Activated B cell treated with CpG ODN at 0.5 μM for 24 hours (primary cell): ENCODE results near the gene MYO9B. TPM values are rescaled to one million over a fixed set of nuclear protein-coding genes. Genes with fewer than 3 reads are reported as not detected.

Source experiments
- ATAC-seq: fragments of 200-7000 bp; cut with Tn5 transposase; one replicate; pipeline ENCODE4 v1.10.0; 2021; ENCODE audit warnings: low read depth, mild to moderate bottlenecking, moderate library complexity
- CTCF ChIA-PET: fragments of 350-600 bp; sonication (Branson Sonifier 250); formaldehyde crosslinking; loops from one replicate; lab custom pipeline; 2021; ENCODE audit warnings: antibody characterized with exemption; lab: Charles Lee
- POLR2A ChIA-PET: fragments of 350-600 bp; sonication (Branson Sonifier 250); formaldehyde crosslinking; loops from one replicate; lab custom pipeline; 2021; ENCODE audit warnings: antibody characterized with exemption; lab: Charles Lee
- DNase-seq: peaks from one replicate; pipeline ENCODE4 v3.0.0; 2022
- H3K27ac Mint-ChIP-seq: one replicate; pipeline ENCODE4 v1.8.0; 2020; ENCODE audit warnings: mixed read lengths
- H3K27me3 Mint-ChIP-seq: one replicate; pipeline ENCODE4 v1.8.0; 2021; ENCODE audit warnings: mixed read lengths
- H3K36me3 Mint-ChIP-seq: one replicate; pipeline ENCODE4 v1.8.0; 2021; ENCODE audit warnings: low read depth, mixed read lengths
- H3K4me1 Mint-ChIP-seq: one replicate; pipeline ENCODE4 v1.8.0; 2021; ENCODE audit warnings: mixed read lengths
- H3K4me3 Mint-ChIP-seq: one replicate; pipeline ENCODE4 v1.8.0; 2020; ENCODE audit warnings: mild to moderate bottlenecking, mixed read lengths
- H3K9me3 Mint-ChIP-seq: one replicate; pipeline ENCODE4 v1.8.0; 2020; ENCODE audit warnings: mixed read lengths
- intact Hi-C: fragments of 100-400 bp; cut with micrococcal nuclease; formaldehyde crosslinking; loops from one replicate; pipeline ENCODE4 v1.15.1; 2024
- total RNA-seq: library from RNA; stranded (reverse); gene quantifications from 2 replicates; pipeline ENCODE4 v1.2.3, GENCODE V29; 2022
- TF ChIP-seq, protein P1 (sequence below): fragments of 200-600 bp; IDR thresholded peaks from one replicate; pipeline ENCODE4 v1.8.0; 2022; ENCODE audit warnings: antibody characterized with exemption, mild to moderate bottlenecking

Gene MYO9B
- total RNA-seq, 1 donor from 2014 or later, result 239 TPM

DNA sequence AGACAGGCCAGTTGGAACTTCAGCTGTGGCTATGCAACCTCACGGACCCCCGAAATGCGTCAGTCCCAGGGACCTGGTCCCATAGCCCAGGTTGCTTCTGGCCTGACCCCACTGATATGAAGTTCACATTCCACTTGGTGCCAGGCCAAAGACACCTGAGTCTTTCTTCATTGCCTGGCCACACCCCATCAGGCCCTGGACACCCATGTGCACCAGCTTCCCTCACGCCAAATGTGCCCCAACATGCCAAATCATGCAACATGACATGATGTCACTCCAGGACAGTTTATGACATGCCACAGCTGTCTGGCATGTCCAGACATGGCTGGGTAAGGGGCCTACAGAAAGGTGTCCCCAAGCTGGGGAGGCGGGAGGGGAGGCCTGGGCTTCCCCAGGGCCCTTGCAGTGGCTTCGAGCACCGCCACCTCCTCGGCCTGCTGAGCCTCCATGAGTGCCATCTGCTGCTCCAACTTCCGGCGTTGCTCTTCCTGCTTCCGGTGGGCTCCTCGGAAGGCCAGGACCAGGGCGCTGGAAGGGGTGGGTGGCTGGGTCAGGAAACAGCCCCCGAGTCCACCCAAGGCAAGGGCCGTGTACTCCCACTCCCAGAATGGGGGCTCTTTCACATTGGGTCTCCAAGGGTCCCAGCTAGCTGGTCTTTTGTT lies 174.4 kb downstream of the MYO9B start:
- POLR2A ChIA-PET, result interaction anchor here (1.6 kb wide), 1 partner anchor 10 kb away, joined by 4 read pairs; no protein-coding TSS in a partner anchor
- CTCF ChIA-PET, result interaction anchor here (1.7 to 2.7 kb wide), 2 partner anchors 10 to 14 kb away, joined by 5 to 13 read pairs; no protein-coding TSS in a partner anchor
- ATAC-seq, result no peak
- Mint-ChIP-seq H3K4me3 (no peak overlapping the region), H3K4me1 (no peaks in the 10 kb centered on the region), H3K36me3 (no peaks in the 10 kb centered on the region), H3K27me3 (no peaks in the 10 kb centered on the region), H3K27ac (no peak overlapping the region), H3K9me3 (no peaks in the 10 kb centered on the region)
- intact Hi-C loops, result no loop called here
- DNase-seq, result no peak
- TF ChIP-seq, protein P1, sequence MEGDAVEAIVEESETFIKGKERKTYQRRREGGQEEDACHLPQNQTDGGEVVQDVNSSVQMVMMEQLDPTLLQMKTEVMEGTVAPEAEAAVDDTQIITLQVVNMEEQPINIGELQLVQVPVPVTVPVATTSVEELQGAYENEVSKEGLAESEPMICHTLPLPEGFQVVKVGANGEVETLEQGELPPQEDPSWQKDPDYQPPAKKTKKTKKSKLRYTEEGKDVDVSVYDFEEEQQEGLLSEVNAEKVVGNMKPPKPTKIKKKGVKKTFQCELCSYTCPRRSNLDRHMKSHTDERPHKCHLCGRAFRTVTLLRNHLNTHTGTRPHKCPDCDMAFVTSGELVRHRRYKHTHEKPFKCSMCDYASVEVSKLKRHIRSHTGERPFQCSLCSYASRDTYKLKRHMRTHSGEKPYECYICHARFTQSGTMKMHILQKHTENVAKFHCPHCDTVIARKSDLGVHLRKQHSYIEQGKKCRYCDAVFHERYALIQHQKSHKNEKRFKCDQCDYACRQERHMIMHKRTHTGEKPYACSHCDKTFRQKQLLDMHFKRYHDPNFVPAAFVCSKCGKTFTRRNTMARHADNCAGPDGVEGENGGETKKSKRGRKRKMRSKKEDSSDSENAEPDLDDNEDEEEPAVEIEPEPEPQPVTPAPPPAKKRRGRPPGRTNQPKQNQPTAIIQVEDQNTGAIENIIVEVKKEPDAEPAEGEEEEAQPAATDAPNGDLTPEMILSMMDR, result no peak

DNA sequence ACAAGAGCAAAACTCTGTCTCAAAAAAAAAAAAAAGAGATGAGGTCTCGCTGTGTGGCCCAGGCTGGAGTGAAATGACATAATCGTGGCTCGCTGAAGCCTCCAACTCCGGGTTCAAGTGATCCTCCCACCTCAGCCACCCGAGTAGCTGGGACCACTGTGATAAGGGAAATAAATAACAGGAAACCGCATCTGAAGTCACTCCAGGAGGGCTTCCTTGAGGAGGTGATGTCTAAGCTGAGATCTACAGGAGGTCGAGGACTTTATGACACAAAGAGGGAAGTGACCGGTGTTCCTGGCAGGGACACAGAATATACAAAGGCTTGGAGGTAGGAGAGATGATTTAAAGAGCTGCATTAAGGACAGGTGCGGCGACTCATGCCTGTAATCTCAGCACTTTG lies 179.1 kb downstream of the MYO9B start:
- ATAC-seq, result no peak
- intact Hi-C loops, result no loop called here
- TF ChIP-seq, protein P1, result no peak
- ChIA-PET POLR2A (interaction anchor here (0.6 to 1.0 kb wide), 4 partner anchors 11 to 69 kb away, joined by 3 to 4 read pairs (median 4); no protein-coding TSS in a partner anchor), CTCF (no interaction called here)
- Mint-ChIP-seq H3K27ac (no peak overlapping the region), H3K4me1 (no peaks in the 10 kb centered on the region), H3K4me3 (no peak overlapping the region), H3K36me3 (no peaks in the 10 kb centered on the region), H3K9me3 (no peaks in the 10 kb centered on the region), H3K27me3 (no peaks in the 10 kb centered on the region)
- no peak for DNase-seq

DNA sequence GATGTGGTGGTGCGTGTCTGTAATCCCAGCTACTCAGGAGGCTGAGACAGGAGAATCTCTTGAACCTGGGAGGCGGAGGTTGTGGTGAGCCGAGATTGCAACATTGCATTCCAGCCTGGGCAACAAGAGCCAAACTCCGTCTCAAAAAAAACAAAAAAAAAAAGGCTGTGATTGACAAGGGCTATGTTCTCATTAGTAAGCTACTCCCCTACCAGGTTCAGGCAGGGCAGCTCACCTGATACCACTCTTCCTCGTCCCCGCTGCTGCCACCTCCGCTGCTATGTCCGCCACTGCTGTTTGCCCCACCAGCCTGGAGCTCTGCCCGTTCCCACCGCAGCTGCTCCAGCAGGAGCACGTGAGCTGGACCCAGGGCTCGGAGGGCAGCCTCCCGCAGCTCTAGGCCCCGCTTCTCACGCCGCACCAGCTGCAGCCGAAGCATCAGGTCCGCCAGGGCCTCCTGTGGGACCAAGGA lies 179.6 kb downstream of the MYO9B start:
- ChIA-PET POLR2A (interaction anchor here (0.6 to 1.0 kb wide), 4 partner anchors 11 to 71 kb away, joined by 3 to 4 read pairs (median 3); no protein-coding TSS in a partner anchor), CTCF (no interaction called here)
- intact Hi-C loops, result no loop called here
- no peaks in the 10 kb centered on the region for H3K4me1 Mint-ChIP-seq
- H3K27ac Mint-ChIP-seq, result no peak overlapping the region
- H3K27me3 Mint-ChIP-seq, result no peaks in the 10 kb centered on the region
- DNase-seq (no peak), ATAC-seq (no peak)
- no peak overlapping the region for H3K4me3 Mint-ChIP-seq
- TF ChIP-seq, protein P1, result no peak
- H3K36me3 Mint-ChIP-seq, result no peaks in the 10 kb centered on the region
- H3K9me3 Mint-ChIP-seq, result no peaks in the 10 kb centered on the region

DNA sequence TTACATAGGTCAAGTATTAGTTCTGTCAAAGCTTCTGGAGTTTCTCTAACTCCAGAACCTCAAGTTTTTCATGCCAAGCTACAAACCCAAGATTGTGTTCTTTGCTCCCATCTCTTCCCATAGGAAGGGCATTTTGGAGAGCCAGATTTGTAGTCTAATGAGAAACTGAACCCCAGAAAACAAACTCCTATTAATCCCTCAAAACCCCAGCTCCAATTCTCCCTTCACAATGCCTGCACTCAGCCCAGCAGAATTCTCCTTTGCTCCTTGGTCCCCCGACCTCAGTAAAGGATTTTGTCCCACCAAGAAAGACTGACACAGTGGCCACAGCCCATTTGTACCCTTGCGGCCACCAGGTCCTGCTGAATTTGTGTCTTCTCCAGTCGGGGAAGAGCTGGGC lies 180.6 kb downstream of the MYO9B start:
- POLR2A ChIA-PET, result interaction anchor here (0.7 to 1.4 kb wide), 3 partner anchors 10 to 72 kb away, joined by 3 to 5 read pairs (median 3); no protein-coding TSS in a partner anchor
- Mint-ChIP-seq H3K4me1 (peaks cover 6% of the 10 kb centered on the region), H3K36me3 (no peaks in the 10 kb centered on the region), H3K27me3 (no peaks in the 10 kb centered on the region), H3K27ac (no peak overlapping the region), H3K9me3 (no peaks in the 10 kb centered on the region), H3K4me3 (no peak overlapping the region)
- intact Hi-C loops, result no loop called here
- CTCF ChIA-PET, result interaction anchor here (1.1 kb wide), 1 partner anchor 26 kb away, joined by 3 read pairs; no protein-coding TSS in a partner anchor
- no peak for ATAC-seq
- TF ChIP-seq, protein P1, result no peak
- no peak for DNase-seq

DNA sequence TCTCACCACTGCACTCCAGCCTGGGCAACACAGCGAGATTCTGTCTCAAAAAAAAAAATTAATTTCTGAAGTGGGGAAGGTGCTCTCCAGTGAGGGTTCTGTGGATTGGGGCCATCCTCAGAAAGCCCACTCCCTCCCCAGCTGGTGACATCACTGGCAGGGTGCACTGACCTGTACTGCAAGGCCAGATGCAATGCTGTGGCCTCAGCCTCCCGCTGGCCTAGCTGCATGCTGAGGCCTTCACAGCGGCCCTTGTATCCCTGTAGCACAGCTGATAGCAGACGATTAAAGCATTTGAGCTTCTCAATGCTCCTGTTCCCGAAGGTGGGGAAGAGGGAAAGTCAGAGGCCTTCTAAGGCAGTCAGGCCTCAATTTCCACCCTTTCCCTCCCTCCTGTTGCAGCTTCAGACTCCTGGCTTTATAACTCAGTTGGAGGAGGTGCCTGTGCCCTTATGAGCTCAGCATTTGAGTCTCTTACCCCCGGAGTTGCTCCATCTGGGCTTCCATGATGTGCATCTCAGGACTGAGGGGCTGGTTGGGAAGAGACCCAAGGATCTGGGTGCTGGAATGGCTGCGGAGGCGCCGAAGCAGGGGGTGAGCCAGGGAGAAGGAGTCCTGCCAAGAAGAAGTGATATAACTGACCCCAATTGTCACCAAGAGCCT lies 183.7 kb downstream of the MYO9B start:
- Mint-ChIP-seq H3K27ac (no peak overlapping the region), H3K36me3 (no peaks in the 10 kb centered on the region), H3K27me3 (no peaks in the 10 kb centered on the region), H3K4me1 (peaks cover 6% of the 10 kb centered on the region), H3K9me3 (no peaks in the 10 kb centered on the region), H3K4me3 (no peak overlapping the region)
- DNase-seq (no peak), ATAC-seq (no peak)
- intact Hi-C loops, result no loop called here
- CTCF ChIA-PET, result interaction anchor here (0.6 to 2.9 kb wide), 5 partner anchors 10 to 127 kb away, joined by 3 to 19 read pairs (median 10); partner anchors contain the start of genes ANKLE1 and MRPL34
- POLR2A ChIA-PET, result interaction anchor here (0.6 to 1.2 kb wide), 3 partner anchors 8 to 134 kb away, joined by 3 to 4 read pairs (median 3); partner anchors contain the start of gene BABAM1
- TF ChIP-seq, protein P1, result no peak
